Measurements from ENCODE around the gene WDR90.

The WDR90 gene

DNA sequence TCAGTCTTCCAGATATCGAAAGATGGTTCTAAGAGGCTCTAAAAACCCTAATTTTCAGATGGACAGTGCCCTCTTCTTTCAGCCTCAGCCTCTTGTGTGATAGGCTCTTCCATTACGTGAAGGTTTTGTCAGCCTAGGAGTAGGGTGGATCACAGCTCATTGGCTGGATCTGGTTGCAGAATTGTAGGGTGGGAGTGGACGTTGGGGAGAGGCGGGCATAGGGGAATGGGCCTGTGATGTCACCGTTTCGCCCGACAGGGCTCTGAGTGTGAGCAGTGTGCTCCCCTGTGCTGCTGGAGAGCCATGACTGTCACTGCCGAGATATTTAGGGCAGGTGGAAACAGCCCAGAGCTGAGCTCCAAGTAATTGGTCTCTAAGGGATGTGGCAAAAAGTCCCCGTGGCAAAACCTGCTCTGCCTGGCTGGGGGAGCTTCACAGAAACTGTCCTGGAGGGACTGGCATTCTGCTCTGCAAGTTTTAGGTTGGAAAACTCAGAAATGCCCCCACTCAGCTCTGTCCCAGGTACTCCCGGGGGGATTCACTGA lies 24.6 kb upstream of the WDR90 start:
- no peak for DNase-seq
- Histone ChIP-seq H3K4me3 (ENCODE audit: low read depth, low read length) (no peak overlapping the region), H3K27ac (no peak overlapping the region), H3K9me3 (ENCODE audit: severe bottlenecking) (no peaks in the 10 kb centered on the region), H3K36me3 (peaks cover 41% of the 10 kb centered on the region), H3K27me3 (ENCODE audit: insufficient read depth, low read depth, severe bottlenecking) (no peaks in the 10 kb centered on the region)
- TF ChIP-seq CTCF (IDR thresholded peaks at IDR 0.05; ENCODE audit: low read depth, low read length): no peak

DNA sequence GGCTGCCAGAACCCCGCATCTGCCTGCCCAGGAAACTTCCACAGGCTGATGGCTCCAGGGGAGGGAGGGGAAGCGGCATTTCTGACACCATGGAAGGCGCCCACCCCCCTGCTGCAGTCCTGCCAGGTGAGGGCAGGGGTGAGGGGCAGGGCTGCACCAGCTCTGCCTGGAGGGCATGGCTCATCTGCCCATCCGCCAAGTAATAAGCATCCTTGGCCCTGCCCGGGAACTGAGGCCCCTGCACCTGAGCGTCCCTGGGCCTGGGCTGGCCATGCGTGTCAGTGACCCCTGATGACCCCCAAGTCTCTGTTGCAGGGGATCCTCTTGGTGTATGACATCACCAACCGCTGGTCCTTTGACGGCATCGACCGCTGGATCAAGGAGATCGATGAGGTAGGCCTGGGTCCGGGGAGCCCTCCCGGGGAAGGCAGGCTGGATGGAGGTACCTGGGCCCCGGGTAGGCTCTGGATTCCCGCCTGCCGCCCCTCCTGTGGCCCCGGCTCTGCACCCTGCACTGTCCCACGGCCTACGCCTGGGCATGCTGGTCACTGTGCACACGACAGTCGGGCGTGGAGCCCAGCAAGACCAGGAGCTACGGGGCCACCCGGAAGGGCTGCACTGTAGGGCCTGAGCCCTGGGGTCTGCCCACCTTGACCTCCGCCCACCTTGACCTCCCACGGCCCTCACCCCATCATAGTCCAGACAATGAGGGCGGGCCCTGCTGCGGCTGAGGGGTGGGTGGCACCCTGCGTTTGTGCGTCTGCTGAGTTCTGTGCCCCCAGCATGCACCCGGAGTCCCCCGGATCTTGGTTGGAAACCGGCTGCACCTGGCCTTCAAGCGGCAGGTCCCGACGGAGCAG lies 23.8 kb upstream of the WDR90 start:
- Histone ChIP-seq H3K4me3 (ENCODE audit: low read depth, low read length) (no peak overlapping the region), H3K9me3 (ENCODE audit: severe bottlenecking) (no peaks in the 10 kb centered on the region), H3K27ac (no peak overlapping the region), H3K27me3 (ENCODE audit: insufficient read depth, low read depth, severe bottlenecking) (no peaks in the 10 kb centered on the region), H3K36me3 (peaks cover 35% of the 10 kb centered on the region)
- DNase-seq: no peak
- TF ChIP-seq CTCF (IDR thresholded peaks at IDR 0.05; ENCODE audit: low read depth, low read length): no peak

- Histone ChIP-seq H3K36me3 (peaks cover 35% of the 10 kb centered on the region), H3K9me3 (ENCODE audit: severe bottlenecking) (no peaks in the 10 kb centered on the region), H3K27ac (no peak overlapping the region), H3K27me3 (ENCODE audit: insufficient read depth, low read depth, severe bottlenecking) (no peaks in the 10 kb centered on the region), H3K4me3 (ENCODE audit: low read depth, low read length) (no peak overlapping the region)
- TF ChIP-seq CTCF (IDR thresholded peaks at IDR 0.05; ENCODE audit: low read depth, low read length): no peak
- DNase-seq: no peak
Measured at GRCh38 chr16:625977-626765, 23.0 kb upstream of the WDR90 start.

DNA sequence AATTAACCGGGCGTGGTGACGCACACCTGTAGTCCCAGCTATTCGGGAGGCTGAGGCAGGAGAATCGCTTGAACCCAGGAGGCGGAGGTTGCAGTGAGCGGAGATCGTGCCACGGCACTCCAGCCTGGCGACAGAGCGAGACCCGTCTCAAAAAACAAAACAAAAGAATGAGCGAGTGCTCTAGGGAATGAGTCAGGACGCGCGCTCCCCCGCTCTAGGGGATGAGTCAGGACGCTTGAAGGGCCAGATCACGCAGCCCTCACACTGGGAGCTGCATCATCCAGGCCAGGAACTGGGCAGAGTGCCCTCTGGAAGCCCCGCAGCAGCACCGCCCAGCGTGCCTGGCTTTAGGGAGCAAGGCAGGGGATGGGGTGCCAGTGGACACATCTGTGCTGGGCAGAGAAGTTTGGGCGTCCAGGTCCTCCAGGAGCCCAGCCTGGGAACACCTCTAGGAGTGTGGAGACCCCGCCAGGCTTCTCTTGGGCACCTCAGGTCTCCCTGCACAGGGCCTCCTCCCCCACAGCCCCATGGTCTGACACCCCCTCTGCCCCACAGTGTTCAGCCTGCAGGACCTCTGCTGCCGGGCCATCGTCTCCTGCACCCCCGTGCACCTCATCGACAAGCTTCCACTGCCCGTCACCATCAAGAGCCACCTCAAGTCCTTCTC lies 22.2 kb upstream of the WDR90 start:
- DNase-seq: no peak
- H3K9me3 ChIP-seq (ENCODE audit: severe bottlenecking): no peaks in the 10 kb centered on the region
- no peak for TF ChIP-seq CTCF (IDR thresholded peaks at IDR 0.05; ENCODE audit: low read depth, low read length)
- no peak overlapping the region for H3K27ac ChIP-seq
- no peak overlapping the region for H3K4me3 ChIP-seq (ENCODE audit: low read depth, low read length)
- H3K36me3 ChIP-seq: peaks cover 35% of the 10 kb centered on the region
- no peaks in the 10 kb centered on the region for H3K27me3 ChIP-seq (ENCODE audit: insufficient read depth, low read depth, severe bottlenecking)

- no peak for TF ChIP-seq CTCF (IDR thresholded peaks at IDR 0.05; ENCODE audit: low read depth, low read length)
Measured at GRCh38 chr16:627454-628239, 21.5 kb upstream of the WDR90 start.

More at GRCh38 chr16:627454-628239, 21.5 kb upstream of the WDR90 start:
- H3K9me3 ChIP-seq (ENCODE audit: severe bottlenecking): no peaks in the 10 kb centered on the region
- DNase-seq: no peak
- H3K27me3 ChIP-seq (ENCODE audit: insufficient read depth, low read depth, severe bottlenecking): no peaks in the 10 kb centered on the region
- H3K36me3 ChIP-seq: peaks cover 38% of the 10 kb centered on the region
- H3K4me3 ChIP-seq (ENCODE audit: low read depth, low read length): no peak overlapping the region
- peak overlapping the region; percentile 96; the same call in 1 of the 2 replicates for H3K27ac ChIP-seq
